GM18526 (cell line): ENCODE results near the gene DMD.

ENCODE experiments used
- POLR2A ChIP-seq: IDR thresholded peaks from 3 replicates; pipeline ENCODE4 v1.6.1; 2011; ENCODE audit not compliant: insufficient read length; ENCODE audit errors: extremely low read depth

The DMD gene

DNA sequence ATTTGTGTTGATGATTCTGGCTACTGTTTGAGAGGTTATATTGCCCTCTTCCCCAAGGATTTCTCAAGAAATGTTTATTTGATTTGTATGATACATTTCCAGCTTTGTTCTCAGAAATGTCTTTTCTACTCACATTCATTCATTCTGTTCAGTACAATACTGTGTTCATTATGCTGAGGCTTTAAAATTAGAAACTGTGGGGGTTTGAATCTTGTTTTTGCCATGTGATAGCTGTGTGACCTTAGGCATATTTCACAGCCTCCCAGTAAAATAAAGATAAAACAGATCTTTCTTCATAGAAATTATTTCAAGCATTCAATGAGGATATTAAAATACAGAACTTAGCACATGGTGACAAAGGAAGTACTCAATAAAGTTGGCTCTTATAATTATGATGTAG, 123.9 kb downstream of the DMD start:
- no peak for TF ChIP-seq POLR2A

GRCh38 chrX:33086886-33087285, 124.5 kb downstream of the DMD start:
- TF ChIP-seq POLR2A: no peak

GRCh38 chrX:33082371-33082770, 129.0 kb downstream of the DMD start:
- TF ChIP-seq POLR2A: no peak

DNA sequence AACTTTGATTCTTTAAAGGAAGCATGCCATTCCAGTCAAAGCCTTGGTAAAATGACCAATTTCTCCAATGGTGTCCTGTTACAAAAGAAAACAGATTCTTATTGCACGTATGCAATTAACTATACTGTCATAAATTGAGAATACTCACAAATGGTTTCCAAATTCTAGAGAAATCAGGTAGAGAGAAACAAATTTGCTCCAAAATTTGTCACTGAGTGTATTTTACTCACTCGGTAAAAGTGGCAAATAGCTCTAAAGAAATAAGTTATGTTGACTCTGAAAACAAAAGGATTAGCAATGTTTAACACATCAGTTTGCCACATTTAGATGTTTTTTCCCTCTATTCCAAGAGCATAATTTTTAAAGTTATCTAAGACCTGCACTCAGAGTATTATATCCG, 133.1 kb downstream of the DMD start:
- no peak for TF ChIP-seq POLR2A

DNA sequence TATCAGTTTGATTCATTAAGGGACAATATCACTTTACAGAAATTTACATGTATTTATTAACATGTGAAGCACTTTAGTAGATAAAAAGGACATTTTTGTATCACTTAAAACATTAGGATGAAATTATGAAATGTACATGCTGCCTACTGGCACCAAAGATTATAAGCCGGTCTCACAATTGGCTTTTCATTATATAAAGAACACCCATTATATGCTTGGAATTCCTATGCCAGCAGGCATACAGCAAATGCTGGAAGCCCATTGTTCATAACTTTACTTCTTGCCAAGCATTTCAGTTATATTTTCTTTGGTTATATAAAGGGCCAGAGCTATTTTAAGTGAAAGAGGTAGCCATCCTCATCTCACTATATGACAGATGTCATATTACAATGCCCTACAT, 145.9 kb downstream of the DMD start:
- no peak for TF ChIP-seq POLR2A

DNA sequence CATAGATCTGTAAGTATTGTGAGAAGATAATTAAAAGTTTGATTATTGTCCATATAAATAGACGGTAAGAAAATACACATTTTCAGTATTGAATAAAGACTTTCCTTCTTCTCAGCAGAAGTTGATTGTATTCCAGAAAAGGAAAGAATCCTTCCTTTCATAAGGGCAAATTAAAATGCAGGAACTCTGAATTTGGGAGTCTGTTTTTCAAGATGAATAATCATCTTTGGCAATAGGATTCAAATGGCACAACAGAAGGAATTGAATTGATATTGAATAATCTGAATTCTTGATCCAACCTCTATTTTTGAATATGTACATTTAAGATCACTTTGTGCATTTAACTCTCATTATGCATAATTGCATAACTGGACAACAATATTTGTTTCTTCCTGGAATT, 149.3 kb downstream of the DMD start:
- no peak for TF ChIP-seq POLR2A

DNA sequence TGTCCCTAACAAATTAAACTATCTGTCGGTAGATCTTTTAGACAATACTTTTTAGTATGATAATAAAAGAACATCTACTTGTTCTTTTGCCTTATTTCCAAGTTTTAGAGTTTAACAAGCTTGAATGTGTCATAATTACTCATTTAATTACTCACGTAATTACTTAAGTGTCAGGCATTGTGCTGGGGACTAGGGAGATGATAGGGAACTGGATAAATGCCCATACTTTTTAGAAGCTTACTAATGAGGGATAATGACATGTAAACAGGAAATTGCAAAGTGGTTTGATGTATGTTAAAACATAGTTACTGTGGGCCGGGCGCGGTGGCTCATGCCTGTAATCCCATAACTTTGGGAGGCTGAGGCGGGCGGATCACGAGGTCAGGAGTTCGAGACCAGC, 158.3 kb downstream of the DMD start:
- TF ChIP-seq POLR2A: no peak

- no peak for TF ChIP-seq POLR2A
Observed at GRCh38 chrX:33045882-33046281, 165.5 kb downstream of the DMD start.

DNA sequence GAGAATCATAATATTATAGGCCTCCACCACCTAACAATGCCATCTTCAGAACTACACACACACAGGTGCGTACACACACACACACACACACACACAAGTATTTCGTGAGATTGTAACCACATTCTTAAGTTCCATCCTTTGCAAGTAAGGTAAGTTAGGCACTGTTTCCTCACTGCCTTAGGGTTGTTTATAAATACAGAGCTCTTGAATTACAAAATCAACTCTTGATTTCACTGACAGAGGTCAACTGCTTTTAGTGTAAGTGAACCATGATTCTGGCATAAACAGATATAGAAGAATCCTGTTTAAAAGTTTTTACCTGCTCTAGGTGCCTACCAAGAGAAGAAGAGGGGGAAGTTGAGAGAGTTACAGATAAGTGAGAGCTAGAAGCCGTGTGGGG, 166.1 kb downstream of the DMD start:
- no peak for TF ChIP-seq POLR2A

GRCh38 chrX:33041141-33041540, 170.2 kb downstream of the DMD start:
- no peak for TF ChIP-seq POLR2A

DNA sequence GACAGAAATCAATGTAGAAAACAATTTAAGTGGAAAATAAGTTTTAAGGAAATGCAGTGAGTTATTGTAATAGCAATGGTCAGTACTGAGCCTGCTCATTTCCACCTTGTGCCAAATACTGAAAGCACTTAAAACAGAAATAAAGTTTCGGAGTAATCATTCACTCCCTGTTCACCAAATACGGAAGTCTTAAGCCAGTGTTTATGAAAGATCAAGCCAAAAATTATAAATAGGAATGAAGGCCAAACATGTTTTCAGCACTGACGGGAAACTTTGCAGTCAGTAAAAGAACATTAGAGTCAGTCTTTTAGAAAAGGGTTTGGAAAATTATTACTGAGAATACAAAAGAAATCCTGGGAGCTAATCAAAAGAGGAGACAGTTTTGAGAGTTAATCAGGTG, 178.6 kb downstream of the DMD start:
- no peak for TF ChIP-seq POLR2A

DNA sequence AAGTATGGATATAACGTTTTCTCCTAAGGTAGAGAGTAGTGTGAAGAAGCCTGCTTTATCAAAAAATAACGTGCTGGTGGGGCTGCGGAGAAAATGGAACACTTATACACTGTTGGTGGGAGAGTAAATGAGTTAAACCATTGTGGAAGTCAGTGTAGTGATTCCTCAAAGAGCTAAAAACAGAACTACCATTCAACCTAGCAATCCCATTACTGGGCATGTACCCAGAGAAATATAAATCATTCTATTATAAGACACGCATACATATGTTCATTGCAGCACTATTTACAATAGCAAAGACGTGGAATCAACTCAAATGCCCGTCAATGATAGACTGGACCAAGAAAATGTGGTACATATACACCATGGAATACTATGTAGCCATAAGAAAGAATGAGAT, 196.4 kb downstream of the DMD start:
- no peak for TF ChIP-seq POLR2A

- no peak for TF ChIP-seq POLR2A
Observed at GRCh38 chrX:33014086-33014485, 197.3 kb downstream of the DMD start.

DNA sequence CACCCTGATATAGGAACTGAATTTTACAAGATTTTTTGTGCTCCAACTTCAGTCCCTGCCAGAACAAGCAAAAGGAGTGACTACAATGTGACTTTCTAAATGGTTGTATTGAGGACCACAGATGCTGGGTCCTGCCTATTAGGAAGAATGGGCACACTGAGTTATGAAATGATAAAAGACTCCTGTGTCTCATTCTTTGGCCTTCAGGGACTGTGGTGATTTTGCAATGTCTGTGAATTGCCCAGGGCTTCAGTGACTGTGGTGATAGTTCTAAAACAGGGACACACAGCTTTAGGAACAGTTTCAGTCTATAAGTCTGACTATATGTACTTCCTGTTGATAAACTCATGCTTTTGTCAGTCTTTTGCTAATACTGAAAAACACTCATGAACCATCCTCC, 210.2 kb downstream of the DMD start:
- TF ChIP-seq POLR2A: no peak

GRCh38 chrX:32998776-32999175, 212.6 kb downstream of the DMD start:
- no peak for TF ChIP-seq POLR2A

- TF ChIP-seq POLR2A: no peak
Observed at GRCh38 chrX:32995427-32995826, 215.9 kb downstream of the DMD start.

DNA sequence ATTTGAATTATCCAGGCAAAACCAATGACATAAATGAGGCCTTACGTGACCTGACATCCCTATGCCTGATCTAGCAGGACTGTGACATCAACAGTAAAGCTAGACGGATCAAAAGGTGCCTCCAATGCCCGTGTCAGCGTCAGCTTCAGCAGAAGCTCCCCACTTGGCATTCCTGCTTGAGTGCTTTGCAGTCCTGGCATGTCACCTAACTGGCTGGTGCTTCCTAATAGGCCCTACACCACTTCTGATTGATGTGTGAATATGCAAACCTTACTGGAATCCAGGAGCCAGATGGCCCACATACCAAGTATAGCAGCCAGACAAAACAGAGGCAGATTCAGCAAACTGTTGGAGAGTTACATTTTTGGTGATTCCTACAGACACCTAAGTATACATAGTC, 224.2 kb downstream of the DMD start:
- no peak for TF ChIP-seq POLR2A

- no peak for TF ChIP-seq POLR2A
Observed at GRCh38 chrX:32985544-32985943, 225.8 kb downstream of the DMD start.
